ENCODE measurements around the gene CWC25. TPM values are rescaled to one million over a fixed set of nuclear protein-coding genes. Genes with fewer than 3 reads are reported as not detected.

Gene CWC25
- total and polyA plus RNA-seq, 9 of the 15 experiments (the other 6 are each of a cell fraction or from before 2014, with no cell fraction given) = 16.5 to 27.4 (median 23.0) TPM

GRCh38 chr17:38853292-38854219, 28.4 kb upstream of the CWC25 start, which contains the start of gene RPL23 (continued):
- TF ChIP-seq PCBP2 (IDR thresholded peaks at IDR 0.05; ENCODE audit: low read depth, low read length, poor library complexity, severe bottlenecking) (no peak), CREM (IDR thresholded peaks at IDR 0.05; ENCODE audit: low read depth) (peak; percentile 99), ELF1 (tag; IDR thresholded peaks at IDR 0.05) (peak; percentile 98), IRF2 (CRISPR knock-in tag; IDR thresholded peaks at IDR 0.05) (no peak), HMGN3 (IDR thresholded peaks at IDR 0.05; ENCODE audit: borderline replicate concordance, extremely low read depth, insufficient read length, low read depth, low read length) (no peak), IRF9 (tag; IDR thresholded peaks at IDR 0.05) (peak; percentile 83), EP300 (IDR thresholded peaks at IDR 0.05; ENCODE audit: low read length) (peak; percentile 70; the same call in 1 of the 2 replicates), EWSR1 (IDR thresholded peaks at IDR 0.05; ENCODE audit: borderline replicate concordance, low read depth, partially characterized antibody) (no peak), GMEB1 (CRISPR knock-in tag; IDR thresholded peaks at IDR 0.05) (no peak), CREB3L1 (IDR thresholded peaks at IDR 0.05; ENCODE audit: borderline replicate concordance, low read depth) (peak; percentile 80), SMARCE1 (IDR thresholded peaks at IDR 0.05) (0 out of 2 replicates have a peak, but pooled peaks have one; percentile 13), YBX1 (IDR thresholded peaks at IDR 0.05) (no peak), RNF219 (CRISPR knock-in tag; IDR thresholded peaks at IDR 0.05) (no peak), MAFG (tag; conservative IDR thresholded peaks at IDR 0.05) (no peak), KAT7 (CRISPR knock-in tag; IDR thresholded peaks at IDR 0.05; ENCODE audit: borderline replicate concordance) (0 out of 2 replicates have a peak, but pooled peaks have one; percentile 5), ZFP91 (CRISPR knock-in tag; IDR thresholded peaks at IDR 0.05) (no peak), L3MBTL2 (IDR thresholded peaks at IDR 0.05) (peak; percentile 76), BRD9 (IDR thresholded peaks at IDR 0.05; ENCODE audit: low read depth, partially characterized antibody) (peak; percentile 98), ILK (tag; IDR thresholded peaks at IDR 0.05; ENCODE audit: borderline replicate concordance, low read depth) (no peak)

Measured in K562 (cell line).